ENCODE measurements around the gene NT5M.
"Not testable (repeated sequence)": the region's sequence is repeated elsewhere in the genome, so short reads cannot be mapped to it uniquely, and the experiment has no call there.

The NT5M gene

DNA sequence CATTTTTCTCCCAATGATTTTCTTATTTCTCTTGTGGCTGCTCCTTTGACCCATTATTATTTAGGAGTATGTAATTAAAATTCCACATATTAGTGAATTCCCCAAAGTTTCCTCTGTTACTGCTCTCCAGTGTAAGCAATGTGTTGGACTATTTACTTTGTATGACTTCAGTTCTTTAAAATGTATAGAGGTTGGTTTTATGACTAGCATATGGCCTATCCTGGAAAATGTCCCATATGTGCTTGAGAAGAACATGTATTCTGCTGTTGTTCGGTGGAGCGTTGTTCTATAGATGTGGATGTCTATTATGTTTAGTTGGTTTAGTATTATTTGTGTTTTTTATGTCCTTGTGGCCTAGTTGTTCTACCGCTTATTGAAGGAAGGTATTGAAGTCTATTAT, 6.0 kb upstream of the NT5M start:
- Histone ChIP-seq H3K9ac (ENCODE audit: low read depth, low read length, poor library complexity, severe bottlenecking) (no peak overlapping the region), H3K36me3 (ENCODE audit: insufficient read depth, low read length) (no peaks in the 10 kb centered on the region), H2AFZ (ENCODE audit: low read length) (0 out of 2 replicates have a peak overlapping the region, but pooled peaks have one; percentile 1), H3K4me2 (ENCODE audit: low read depth, low read length, poor library complexity, severe bottlenecking) (no peak overlapping the region), H3K4me1 (ENCODE audit: insufficient read depth, low read length, poor library complexity, severe bottlenecking) (peaks cover 5% of the 10 kb centered on the region), H3K9me3 (ENCODE audit: insufficient read depth, low read depth, low read length) (no peaks in the 10 kb centered on the region), H4K20me1 (ENCODE audit: insufficient read depth, low read length, poor library complexity, severe bottlenecking) (no peaks in the 10 kb centered on the region), H3K27me3 (ENCODE audit: insufficient read depth, low read length, poor library complexity, severe bottlenecking) (no peaks in the 10 kb centered on the region), H3F3A (ENCODE audit: low read depth) (no peaks in the 10 kb centered on the region), H3K79me2 (ENCODE audit: insufficient read depth, low read length) (no peaks in the 10 kb centered on the region), H3K4me3 (ENCODE audit: low read length, poor library complexity, severe bottlenecking) (no peak overlapping the region), H3K9me2 (replicated peaks; ENCODE audit: low read depth, low read length) (no peaks in the 10 kb centered on the region)
- TF ChIP-seq, protein P1, sequence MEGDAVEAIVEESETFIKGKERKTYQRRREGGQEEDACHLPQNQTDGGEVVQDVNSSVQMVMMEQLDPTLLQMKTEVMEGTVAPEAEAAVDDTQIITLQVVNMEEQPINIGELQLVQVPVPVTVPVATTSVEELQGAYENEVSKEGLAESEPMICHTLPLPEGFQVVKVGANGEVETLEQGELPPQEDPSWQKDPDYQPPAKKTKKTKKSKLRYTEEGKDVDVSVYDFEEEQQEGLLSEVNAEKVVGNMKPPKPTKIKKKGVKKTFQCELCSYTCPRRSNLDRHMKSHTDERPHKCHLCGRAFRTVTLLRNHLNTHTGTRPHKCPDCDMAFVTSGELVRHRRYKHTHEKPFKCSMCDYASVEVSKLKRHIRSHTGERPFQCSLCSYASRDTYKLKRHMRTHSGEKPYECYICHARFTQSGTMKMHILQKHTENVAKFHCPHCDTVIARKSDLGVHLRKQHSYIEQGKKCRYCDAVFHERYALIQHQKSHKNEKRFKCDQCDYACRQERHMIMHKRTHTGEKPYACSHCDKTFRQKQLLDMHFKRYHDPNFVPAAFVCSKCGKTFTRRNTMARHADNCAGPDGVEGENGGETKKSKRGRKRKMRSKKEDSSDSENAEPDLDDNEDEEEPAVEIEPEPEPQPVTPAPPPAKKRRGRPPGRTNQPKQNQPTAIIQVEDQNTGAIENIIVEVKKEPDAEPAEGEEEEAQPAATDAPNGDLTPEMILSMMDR (conservative IDR thresholded peaks at IDR 0.05; ENCODE audit: low read length): no peak
- no peak for TF ChIP-seq EZH2phosphoT487 (IDR thresholded peaks at IDR 0.05; ENCODE audit: borderline replicate concordance)

DNA sequence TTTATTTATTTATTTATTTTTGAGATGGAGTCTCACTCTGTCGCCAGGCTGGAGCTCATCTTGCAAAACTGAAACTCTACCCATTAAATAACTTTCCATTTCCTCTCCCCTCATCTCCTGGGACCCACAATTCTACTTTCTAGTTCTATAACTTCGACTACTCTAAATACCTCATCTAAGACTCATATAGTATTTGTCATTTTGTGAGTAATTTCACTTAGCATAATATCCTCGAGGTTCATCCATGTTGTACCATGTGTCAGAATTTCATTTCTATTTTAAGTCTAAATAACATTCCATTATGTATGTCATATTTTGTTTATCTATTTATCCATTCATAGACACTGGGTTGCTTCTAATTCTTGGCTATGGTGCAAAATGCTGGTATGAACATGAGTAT, 5.1 kb upstream of the NT5M start:
- H2AFZ ChIP-seq (ENCODE audit: low read length): no peak overlapping the region
- H3K4me3 ChIP-seq (ENCODE audit: low read length, poor library complexity, severe bottlenecking): no peak overlapping the region
- H3K36me3 ChIP-seq (ENCODE audit: insufficient read depth, low read length): no peaks in the 10 kb centered on the region
- no peaks in the 10 kb centered on the region for H3F3A ChIP-seq (ENCODE audit: low read depth)
- H3K27me3 ChIP-seq (ENCODE audit: insufficient read depth, low read length, poor library complexity, severe bottlenecking): no peaks in the 10 kb centered on the region
- H4K20me1 ChIP-seq (ENCODE audit: insufficient read depth, low read length, poor library complexity, severe bottlenecking): no peaks in the 10 kb centered on the region
- no peaks in the 10 kb centered on the region for H3K79me2 ChIP-seq (ENCODE audit: insufficient read depth, low read length)
- peaks cover 9% of the 10 kb centered on the region for H3K4me1 ChIP-seq (ENCODE audit: insufficient read depth, low read length, poor library complexity, severe bottlenecking)
- TF ChIP-seq, protein P1 (conservative IDR thresholded peaks at IDR 0.05; ENCODE audit: low read length): no peak
- TF ChIP-seq EZH2phosphoT487 (IDR thresholded peaks at IDR 0.05; ENCODE audit: borderline replicate concordance): no peak
- no peak overlapping the region for H3K9ac ChIP-seq (ENCODE audit: low read depth, low read length, poor library complexity, severe bottlenecking)
- H3K4me2 ChIP-seq (ENCODE audit: low read depth, low read length, poor library complexity, severe bottlenecking): no peak overlapping the region
- no peaks in the 10 kb centered on the region for H3K9me2 ChIP-seq (replicated peaks; ENCODE audit: low read depth, low read length)
- no peaks in the 10 kb centered on the region for H3K9me3 ChIP-seq (ENCODE audit: insufficient read depth, low read depth, low read length)

- Histone ChIP-seq H3K9me3 (ENCODE audit: insufficient read depth, low read depth, low read length) (no peaks in the 10 kb centered on the region), H3K4me1 (ENCODE audit: insufficient read depth, low read length, poor library complexity, severe bottlenecking) (peaks cover 26% of the 10 kb centered on the region), H3K9me2 (replicated peaks; ENCODE audit: low read depth, low read length) (no peaks in the 10 kb centered on the region), H3K4me3 (ENCODE audit: low read length, poor library complexity, severe bottlenecking) (no peak overlapping the region), H3K79me2 (ENCODE audit: insufficient read depth, low read length) (peaks cover 9% of the 10 kb centered on the region; the same call in 1 of the 2 replicates), H3K27me3 (ENCODE audit: insufficient read depth, low read length, poor library complexity, severe bottlenecking) (no peaks in the 10 kb centered on the region), H3F3A (ENCODE audit: low read depth) (peaks cover 3% of the 10 kb centered on the region), H2AFZ (ENCODE audit: low read length) (no peak overlapping the region), H4K20me1 (ENCODE audit: insufficient read depth, low read length, poor library complexity, severe bottlenecking) (no peaks in the 10 kb centered on the region), H3K4me2 (ENCODE audit: low read depth, low read length, poor library complexity, severe bottlenecking) (no peak overlapping the region), H3K9ac (ENCODE audit: low read depth, low read length, poor library complexity, severe bottlenecking) (no peak overlapping the region), H3K36me3 (ENCODE audit: insufficient read depth, low read length) (no peaks in the 10 kb centered on the region)
- TF ChIP-seq EZH2phosphoT487 (IDR thresholded peaks at IDR 0.05; ENCODE audit: borderline replicate concordance): no peak
- TF ChIP-seq, protein P1 (conservative IDR thresholded peaks at IDR 0.05; ENCODE audit: low read length): no peak
These were observed 2.3 kb upstream of the NT5M start for GRCh38 chr17:17300624-17301568.

DNA sequence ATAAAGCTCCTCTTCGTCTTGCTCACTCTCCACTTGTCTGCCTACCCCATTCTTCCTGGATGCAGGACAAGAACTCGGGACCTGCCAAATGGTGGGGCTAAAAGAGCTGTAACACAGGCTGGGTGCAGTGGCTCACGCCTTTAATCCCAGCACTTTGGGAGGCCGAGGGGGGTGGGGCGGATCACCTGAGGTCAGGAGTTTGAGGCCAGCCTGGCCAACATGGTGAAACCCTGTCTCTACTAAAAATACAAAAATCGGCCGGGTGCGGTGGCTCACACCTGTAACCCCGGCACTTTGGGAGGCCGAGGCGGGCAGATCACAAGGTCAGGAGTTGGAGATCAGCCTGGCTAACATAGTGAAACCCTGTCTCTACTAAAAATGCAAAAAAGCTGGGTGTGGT, 1.5 kb upstream of the NT5M start:
- not testable (repeated sequence) for H2AFZ ChIP-seq (ENCODE audit: low read length); H3K9me2 ChIP-seq (replicated peaks; ENCODE audit: low read depth, low read length); H3K36me3 ChIP-seq (ENCODE audit: insufficient read depth, low read length); H4K20me1 ChIP-seq (ENCODE audit: insufficient read depth, low read length, poor library complexity, severe bottlenecking); H3F3A ChIP-seq (ENCODE audit: low read depth); H3K4me3 ChIP-seq (ENCODE audit: low read length, poor library complexity, severe bottlenecking); H3K27me3 ChIP-seq (ENCODE audit: insufficient read depth, low read length, poor library complexity, severe bottlenecking); H3K9me3 ChIP-seq (ENCODE audit: insufficient read depth, low read depth, low read length); H3K4me2 ChIP-seq (ENCODE audit: low read depth, low read length, poor library complexity, severe bottlenecking); H3K9ac ChIP-seq (ENCODE audit: low read depth, low read length, poor library complexity, severe bottlenecking)
- peaks cover 30% of the 10 kb centered on the region for H3K4me1 ChIP-seq (ENCODE audit: insufficient read depth, low read length, poor library complexity, severe bottlenecking)
- peaks cover 13% of the 10 kb centered on the region; the same call in 1 of the 2 replicates for H3K79me2 ChIP-seq (ENCODE audit: insufficient read depth, low read length)
